Lower leg skin (tissue), 3 donors: ENCODE results near the gene PSMC3IP.

Experiments
- CTCF ChIP-seq, 3 donors: fragments of 450-650 bp; IDR thresholded peaks; one replicate each; pipeline ENCODE4 v1.5.1; 2016; ENCODE audit warnings: antibody characterized with exemption in 3 of 3, mild to moderate bottlenecking in 3 of 3, moderate library complexity in 2 of 3
- POLR2A ChIP-seq, 2 donors: fragments of 450-650 bp; IDR thresholded peaks; one replicate each; pipeline ENCODE4 v1.6.1; 2016 to 2017; ENCODE audit warnings: antibody characterized with exemption in 2 of 2, mild to moderate bottlenecking in 1 of 2, moderate library complexity in 1 of 2

- no peak for TF ChIP-seq POLR2A (IDR thresholded peaks at IDR 0.05)
- TF ChIP-seq CTCF (IDR thresholded peaks at IDR 0.05) = no peak
Measured at GRCh38 chr17:42586514-42587230, 9.1 kb upstream of the PSMC3IP start.
